Activated CD8-positive, alpha-beta memory T cell treated with anti-CD3 and anti-CD28 coated beads, Interleukin-2, amount 50 U/mL, for 24 hours (primary cell): ENCODE measurements around the gene LARP1.
A peak's percentile ranks its signal among the peaks of the same experiment; 100 is the strongest.

Experiments
- DNase-seq: peaks from one replicate; pipeline ENCODE4 v3.0.0-alpha.2; 2020; ENCODE audit errors: extremely low read depth

LARP1 gene

GRCh38 chr5:154857530-154858296 is 102.5 kb downstream of the LARP1 start:
- DNase-seq = peak; percentile 44

DNA sequence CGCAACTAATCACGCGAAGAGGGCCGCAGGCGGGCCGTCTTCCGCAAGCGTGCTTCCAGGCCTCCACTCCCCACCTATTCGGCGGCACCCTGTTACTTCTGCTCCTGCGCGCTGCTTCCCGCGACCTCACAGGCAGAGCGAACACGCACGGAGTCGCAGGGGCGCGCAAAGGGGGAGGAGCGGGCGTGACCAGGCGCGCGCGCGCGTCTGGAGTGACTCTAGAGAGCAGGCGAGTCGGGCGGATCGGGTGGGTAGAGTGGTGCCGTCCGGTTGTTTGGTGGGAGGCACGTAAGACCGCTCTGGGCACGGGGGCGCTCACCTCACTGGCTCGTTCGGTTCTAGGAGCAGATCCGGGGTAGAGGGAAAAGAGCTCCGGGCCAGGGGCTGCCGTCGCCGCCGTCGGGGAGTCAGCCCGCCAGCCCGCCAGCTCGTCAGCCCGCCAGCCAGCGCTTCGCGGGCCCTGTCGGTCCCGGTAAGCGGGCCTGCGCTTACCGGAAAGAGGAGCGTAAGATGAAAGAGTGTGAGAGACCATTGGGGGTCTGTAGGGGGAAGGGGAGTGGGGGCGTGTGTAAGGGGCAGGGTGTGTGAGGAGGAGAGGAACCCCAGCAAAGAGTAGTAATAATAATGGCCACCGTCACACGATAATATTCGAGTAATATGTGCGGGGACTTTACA is 103.3 kb downstream of the LARP1 start, which contains the start of gene CNOT8:
CNOT8 (plus strand) TSS at position 331 of the 675 bp plus-strand sequence. CDS start 4,652 bp downstream, outside the sequence.
- DNase-seq = peak; percentile 95

GRCh38 chr5:154858972-154859871 is 104.0 kb downstream of the LARP1 start:
- no peak for DNase-seq

DNA sequence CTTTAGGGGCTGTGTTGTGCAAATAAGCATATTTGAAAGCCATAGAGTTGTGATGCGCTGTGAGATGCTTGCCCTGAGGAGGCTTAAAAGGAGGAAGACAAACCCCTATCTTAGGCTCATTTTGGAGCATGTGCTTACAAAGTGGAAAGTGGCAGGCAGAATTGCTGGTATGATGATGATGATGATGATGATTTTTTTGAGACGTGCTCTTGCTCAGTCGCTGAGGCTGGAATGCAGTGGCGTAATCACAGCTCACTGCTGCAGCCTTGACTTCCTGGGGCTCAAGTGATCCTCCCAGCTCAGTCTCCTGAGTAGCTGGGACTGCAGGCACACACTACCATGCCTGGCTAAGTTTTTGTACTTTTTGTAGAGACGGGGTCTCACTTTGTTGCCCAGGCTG is 104.9 kb downstream of the LARP1 start:
- no peak for DNase-seq

- DNase-seq = no peak
These were observed 105.6 kb downstream of the LARP1 start for GRCh38 chr5:154860765-154861164.

DNA sequence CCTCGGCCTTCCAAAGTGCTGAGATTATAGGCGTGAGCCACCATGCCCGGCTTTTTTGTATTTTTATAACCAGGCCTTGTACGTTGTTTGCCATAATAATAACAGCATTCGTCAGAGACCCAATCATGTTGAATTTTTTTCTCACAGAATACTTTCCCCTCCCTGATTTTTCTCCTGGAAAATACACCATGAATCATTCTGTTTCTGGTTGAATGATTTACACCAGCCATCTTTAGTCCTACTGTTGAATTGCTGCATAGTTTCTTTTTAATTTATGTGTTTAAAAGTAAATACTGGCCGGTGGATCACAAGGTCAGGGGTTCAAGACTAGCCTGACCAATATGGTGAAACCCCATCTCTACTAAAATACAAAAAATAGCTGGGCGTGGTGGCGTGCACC is 106.8 kb downstream of the LARP1 start:
- no peak for DNase-seq

- no peak for DNase-seq
These were observed 107.6 kb downstream of the LARP1 start for GRCh38 chr5:154862766-154863165.

- no peak for DNase-seq
These were observed 108.3 kb downstream of the LARP1 start for GRCh38 chr5:154863291-154864080.

DNA sequence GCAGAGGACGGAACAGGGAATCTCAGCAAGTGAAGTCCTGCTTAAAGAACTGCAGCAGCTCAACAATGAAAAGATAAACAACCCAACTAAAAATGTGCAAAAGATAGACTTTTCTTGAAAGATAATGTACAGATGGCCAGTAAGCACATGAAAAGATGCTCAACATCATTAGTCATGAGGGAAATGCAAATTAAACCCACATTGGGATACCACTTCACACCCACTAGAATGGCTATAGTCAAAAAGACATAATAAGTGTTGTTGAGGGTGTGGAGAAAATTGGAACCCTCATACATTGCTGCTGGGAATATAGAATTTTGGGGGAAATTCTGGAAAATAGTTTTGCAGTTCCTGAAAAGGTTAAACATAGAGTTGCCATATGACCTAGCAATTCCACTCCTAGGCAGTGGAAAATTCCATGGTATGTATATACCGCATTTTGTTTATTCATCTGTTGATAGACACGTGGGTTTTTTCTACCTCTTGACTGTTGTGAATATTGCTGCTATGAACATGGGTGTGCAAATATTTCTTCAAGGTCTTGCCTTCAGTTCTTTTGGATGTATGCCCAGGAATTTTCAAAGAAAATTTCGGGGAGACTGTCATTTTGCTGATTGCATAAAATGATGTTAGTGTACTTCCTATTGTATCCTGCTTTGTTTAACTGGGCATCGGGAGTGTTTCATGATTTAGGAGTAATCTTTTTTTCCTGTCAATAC is 110.4 kb downstream of the LARP1 start:
- DNase-seq = no peak

GRCh38 chr5:154866841-154867240 is 111.7 kb downstream of the LARP1 start:
- no peak for DNase-seq
